NCI-H187 (cell line): ENCODE results near the gene USP43.
A peak's percentile ranks its signal among the peaks of the same experiment; 100 is the strongest.
"Not testable (repeated sequence)": the region's sequence is repeated elsewhere in the genome, so short reads cannot be mapped to it uniquely, and the experiment has no call there.

ENCODE experiments used
- DNase-seq, 2 experiments: peaks; one replicate each; lab custom pipeline; 2025; lab: John Stamatoyannopoulos, UW

Gene USP43, protein sequence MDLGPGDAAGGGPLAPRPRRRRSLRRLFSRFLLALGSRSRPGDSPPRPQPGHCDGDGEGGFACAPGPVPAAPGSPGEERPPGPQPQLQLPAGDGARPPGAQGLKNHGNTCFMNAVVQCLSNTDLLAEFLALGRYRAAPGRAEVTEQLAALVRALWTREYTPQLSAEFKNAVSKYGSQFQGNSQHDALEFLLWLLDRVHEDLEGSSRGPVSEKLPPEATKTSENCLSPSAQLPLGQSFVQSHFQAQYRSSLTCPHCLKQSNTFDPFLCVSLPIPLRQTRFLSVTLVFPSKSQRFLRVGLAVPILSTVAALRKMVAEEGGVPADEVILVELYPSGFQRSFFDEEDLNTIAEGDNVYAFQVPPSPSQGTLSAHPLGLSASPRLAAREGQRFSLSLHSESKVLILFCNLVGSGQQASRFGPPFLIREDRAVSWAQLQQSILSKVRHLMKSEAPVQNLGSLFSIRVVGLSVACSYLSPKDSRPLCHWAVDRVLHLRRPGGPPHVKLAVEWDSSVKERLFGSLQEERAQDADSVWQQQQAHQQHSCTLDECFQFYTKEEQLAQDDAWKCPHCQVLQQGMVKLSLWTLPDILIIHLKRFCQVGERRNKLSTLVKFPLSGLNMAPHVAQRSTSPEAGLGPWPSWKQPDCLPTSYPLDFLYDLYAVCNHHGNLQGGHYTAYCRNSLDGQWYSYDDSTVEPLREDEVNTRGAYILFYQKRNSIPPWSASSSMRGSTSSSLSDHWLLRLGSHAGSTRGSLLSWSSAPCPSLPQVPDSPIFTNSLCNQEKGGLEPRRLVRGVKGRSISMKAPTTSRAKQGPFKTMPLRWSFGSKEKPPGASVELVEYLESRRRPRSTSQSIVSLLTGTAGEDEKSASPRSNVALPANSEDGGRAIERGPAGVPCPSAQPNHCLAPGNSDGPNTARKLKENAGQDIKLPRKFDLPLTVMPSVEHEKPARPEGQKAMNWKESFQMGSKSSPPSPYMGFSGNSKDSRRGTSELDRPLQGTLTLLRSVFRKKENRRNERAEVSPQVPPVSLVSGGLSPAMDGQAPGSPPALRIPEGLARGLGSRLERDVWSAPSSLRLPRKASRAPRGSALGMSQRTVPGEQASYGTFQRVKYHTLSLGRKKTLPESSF

DNA sequence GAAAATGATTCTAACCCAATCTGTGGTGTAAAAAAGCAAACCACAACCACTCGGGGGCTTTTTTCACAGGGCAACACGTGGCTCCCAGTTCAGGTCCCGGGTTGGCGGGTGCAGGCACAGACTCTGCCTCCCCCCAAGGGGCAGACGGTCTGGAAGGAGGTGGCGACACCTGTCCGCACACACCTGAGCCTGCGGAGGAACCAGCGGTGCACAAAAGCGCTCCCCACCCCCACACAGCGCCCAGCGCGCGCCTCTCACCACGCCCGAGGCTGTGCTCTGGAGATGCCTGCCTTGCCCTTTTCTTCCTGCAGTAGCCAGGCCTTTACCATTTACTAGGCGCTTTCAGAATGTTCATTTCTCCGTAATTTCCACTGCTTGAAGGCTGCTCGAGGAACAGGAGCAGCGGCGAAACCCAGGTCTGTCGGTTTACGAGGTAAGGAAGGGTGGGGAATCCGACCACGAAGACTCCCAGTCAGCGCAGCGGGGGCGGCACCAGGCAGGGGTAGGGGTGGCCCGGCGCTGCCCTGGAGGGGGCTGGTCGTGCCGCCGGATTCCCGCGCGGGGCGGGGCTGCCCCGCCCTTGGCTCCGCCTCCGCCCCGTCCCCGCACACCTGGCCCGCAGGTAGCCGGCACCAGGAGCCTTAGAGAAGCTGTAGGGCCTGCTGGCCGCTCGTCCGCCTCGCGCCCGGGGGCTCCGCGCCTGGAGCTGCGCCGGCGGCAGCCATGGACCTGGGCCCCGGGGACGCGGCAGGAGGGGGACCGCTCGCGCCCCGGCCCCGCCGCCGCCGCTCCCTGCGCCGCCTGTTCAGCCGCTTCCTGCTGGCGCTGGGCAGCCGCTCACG is at the start of gene USP43:
USP43 (plus strand) TSS at position 608 of the 842 bp plus-strand sequence; CDS start at position 724, 116 bp downstream.
- peak; percentile 11 to 54 for DNase-seq

DNA sequence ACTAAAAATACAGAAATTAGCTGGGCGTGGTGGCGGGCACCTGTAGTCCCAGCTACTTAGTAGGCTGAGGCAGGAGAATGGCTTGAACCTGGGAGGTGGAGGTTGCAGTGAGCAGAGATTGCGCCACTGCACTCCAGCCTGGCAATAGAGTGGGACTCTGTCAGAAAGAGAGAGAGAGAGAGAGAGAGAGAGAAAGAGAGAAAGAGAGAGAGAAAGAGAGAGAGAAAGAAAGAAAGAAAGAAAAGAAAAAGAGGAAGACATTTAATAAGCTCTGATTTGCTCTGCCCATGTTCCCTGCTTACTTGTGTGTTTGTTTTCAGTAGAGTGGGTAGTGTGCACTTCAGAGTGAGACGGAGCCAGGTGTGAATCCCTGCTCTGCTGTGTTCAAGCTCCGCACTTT is 47.7 kb upstream of the USP43 start:
- DNase-seq = not testable (repeated sequence)

DNA sequence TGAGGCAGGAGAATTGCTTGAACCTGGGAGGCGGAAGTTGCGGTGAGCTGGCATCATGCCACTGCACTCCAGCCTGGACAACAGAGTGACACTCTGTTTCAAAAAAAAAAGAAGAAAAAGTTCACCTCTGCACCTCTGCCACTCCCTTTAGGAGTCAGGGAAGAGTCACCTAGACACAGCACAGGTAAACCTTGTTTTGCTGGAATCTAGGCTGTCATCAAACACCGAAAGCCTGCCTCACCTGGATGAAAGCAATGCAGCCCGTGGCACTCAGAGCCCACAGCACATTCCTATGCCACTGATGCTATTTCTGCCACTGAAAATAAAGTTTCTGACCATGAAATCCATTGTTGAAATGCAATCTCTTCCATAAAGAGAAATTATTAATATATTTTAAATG is 46.7 kb upstream of the USP43 start:
- no peak for DNase-seq

DNA sequence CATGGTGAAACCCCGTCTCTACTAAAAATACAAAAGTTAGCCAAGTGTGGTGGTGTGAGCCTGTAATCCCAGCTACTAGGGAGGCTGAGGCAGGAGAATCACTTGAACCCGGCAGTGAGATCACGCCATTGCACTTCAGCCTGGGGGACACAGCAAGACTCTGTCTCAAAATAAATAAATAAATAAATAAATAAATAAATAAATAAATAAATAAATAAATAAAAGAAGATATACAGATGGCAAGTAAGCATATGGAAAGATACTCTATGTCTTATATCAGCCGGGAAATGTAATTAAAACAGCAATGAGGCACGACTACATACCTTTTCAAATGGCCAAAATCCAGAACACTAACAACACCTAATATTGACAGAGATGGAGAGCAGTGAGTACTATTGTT is 40.7 kb upstream of the USP43 start:
- DNase-seq = not testable (repeated sequence)

DNA sequence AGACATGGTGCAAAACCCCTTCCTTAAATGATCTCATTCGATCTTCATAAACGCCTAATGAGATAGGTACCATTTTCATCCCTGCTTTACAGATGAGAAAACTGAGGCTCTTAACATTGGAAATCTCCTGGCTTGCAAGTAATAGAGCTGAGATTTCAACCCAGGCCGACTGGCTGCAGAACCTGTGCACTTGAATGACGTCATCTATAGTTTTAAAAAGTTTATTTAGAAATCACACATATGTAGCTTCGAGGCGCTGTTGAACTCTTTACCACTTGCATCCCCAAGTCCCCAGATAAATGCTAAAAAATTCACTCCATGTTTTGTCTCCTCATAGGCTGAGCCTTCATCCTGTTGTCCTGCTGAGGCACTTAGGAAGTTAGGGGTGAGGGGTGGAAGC is 38.9 kb upstream of the USP43 start:
- no peak for DNase-seq

DNA sequence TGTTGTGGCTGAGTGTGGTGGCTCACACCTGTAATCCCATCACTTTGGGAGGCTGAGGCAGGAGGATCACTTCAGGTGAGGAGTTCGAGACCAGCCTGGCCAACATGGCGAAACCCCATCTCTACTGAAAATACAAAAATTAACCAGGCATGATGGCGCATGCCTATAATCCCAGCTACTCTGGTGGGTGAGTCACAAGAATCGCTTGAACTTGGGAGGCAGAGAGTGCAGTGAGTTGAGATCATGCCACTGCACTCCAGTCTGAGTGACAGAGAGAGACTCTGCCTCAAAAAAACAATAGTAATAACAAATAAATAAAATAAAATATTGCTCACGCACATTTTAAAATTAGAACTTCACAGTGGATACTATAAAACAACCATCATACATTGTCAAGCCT is 38.3 kb upstream of the USP43 start:
- not testable (repeated sequence) for DNase-seq

DNA sequence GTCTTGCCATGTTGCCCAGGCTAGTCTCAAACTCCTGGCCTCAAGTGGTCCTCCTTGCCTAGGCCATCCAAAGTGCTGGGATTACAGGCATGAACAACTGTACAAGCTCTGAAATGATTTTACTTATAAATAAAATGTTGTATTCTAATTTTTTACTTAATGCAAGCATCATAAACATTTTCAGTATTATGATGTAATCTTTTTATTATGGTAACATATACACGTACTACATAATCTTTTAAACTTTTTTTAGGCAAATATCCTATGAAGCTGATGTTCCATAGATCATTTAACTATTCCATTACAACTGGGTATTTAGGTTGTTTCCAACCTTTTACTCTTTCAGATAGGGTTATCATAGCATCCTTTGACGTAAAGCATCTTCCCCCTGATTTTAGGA is 33.8 kb upstream of the USP43 start:
- no peak for DNase-seq

DNA sequence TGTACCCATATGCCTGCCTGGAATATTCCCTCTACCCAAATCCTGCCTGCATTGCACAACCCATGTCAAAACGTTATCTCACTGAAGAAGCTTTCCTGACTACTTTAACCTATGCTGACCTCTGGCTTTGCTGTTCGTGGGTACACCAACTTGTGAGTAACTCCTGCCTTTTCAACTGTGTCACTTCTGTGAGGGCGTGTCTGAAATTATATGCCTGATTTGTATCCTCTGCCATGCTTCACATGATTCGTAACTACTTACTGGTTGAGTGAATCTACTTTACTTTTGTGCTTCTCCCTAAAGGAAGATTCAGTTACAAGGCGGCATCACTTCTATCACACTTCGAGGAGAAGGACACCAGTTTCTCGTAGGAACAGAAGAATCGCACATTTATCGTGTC is 33.3 kb upstream of the USP43 start:
- DNase-seq = no peak

DNA sequence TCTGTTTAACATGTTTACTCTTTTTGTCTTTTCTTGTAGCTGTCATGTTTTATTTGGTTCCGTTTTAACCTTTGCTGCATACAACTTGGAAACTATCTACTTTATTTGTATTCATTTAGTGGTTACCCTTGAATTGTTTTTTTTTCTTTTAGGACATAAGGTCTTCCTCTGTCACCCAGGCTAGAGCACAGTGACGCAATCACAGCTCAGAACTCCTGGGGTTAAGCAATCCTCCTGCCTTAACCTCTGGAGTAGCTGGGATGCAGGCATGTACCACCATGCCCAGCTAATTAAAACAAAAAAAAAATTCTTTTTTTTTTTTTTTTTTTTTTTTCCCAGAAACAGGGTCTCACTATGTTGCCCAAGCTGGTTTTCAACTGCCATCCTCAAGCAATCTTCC is 29.8 kb upstream of the USP43 start:
- DNase-seq = no peak

DNA sequence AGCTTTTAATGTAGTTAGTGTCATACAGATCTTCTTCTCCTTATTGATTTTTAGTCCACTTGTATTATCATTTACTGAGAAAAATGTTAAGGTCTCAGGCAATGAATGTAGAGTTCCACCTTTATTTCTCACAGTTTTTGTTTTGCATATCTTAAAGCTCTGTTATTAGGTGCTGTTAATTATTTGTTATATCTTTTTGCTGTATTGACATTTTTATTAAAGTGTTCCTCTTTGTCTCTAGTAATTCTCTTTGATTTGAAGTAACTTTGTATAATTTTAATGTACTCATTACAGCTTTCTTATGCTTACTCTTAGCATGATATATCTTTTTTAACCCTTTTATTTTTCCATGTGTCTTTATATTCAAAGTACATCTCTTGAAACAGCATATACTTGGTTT is 22.4 kb upstream of the USP43 start:
- DNase-seq = no peak

DNA sequence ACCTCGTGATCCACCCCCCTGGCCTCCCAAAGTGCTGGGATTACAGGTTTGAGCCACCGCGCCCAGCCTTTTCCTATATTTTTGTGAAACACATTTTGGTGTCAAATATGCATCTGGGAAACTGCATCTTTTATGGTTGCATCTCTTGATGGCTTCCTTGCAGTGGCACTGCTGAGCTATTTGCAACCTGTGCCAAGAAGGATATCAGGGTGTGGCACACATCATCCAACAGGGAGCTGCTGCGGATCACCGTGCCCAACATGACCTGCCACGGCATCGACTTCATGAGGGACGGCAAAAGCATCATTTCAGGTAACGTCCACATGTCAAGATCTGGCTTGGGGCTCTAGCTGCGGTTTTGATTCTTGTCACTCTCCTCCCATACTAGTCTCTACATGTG is 16.8 kb upstream of the USP43 start:
- no peak for DNase-seq

DNA sequence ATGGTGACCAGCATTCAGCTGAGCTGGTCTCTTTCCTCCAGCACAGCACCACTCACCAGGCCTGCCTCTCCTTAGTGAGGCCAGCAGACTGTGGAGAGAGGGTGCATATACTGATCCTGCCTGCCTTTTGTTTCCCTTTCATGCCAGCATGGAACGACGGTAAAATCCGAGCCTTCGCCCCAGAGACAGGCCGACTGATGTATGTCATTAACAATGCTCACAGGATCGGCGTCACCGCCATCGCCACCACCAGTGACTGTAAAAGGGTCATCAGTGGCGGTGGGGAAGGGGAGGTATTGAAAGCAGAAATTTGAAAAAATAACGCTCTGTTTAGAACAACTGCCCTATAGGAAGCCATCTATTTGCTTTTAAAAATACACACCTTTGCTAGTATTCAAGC is 12.6 kb upstream of the USP43 start:
- DNase-seq = no peak

DNA sequence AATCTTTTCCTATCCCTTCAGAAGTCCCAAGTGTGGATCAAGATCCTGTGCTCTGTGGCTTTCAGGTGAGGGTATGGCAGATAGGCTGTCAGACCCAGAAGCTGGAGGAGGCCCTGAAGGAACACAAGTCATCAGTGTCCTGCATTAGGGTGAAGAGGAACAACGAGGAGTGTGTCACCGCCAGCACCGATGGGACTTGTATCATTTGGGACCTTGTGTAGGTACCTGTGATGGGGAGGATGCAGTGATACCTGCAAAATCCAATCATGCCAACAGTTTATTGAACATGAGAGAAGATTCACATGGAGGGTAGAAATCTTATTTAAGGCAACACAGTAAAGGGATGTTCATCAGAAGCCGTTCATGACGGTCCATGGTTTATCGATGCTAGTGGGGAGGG is 10.0 kb upstream of the USP43 start:
- no peak for DNase-seq

DNA sequence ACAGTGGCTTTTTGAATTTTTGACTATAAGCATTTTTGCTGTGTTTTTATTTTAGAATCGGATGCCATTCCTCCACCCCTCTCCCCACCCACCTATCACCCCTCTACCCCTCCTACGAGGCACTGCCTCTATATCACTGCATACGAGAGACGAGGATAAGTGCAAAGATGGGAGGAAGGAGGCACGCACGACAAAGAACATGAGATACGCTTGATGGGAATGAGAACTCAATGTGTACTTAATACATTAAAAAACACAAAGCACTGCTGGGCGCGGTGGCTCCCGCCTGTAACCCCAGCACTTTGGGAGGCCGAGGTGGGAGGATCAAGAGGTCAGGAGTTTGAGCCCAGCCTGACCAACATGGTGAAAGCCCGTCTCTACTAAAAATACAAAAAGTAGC is 8.8 kb upstream of the USP43 start:
- DNase-seq = no peak

DNA sequence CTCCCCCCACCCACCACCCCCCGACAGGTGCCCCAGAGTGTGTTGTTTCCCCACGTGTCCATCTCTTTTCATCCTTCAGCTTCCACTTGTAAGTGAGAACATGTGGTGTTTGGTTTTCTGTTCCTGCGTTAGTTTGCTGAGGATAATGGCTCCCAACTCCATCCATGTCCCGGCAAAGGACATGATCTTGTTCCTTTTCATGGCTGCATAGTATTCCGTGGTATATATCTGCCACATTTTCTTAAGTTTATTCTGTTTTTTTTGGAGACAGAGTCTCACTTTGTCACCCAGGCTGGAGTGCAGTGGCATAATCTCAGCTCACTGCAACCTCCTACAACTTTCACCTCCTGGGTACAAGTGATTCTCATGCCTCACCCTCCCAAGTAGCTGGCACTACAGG is 4.9 kb upstream of the USP43 start:
- DNase-seq = not testable (repeated sequence)

DNA sequence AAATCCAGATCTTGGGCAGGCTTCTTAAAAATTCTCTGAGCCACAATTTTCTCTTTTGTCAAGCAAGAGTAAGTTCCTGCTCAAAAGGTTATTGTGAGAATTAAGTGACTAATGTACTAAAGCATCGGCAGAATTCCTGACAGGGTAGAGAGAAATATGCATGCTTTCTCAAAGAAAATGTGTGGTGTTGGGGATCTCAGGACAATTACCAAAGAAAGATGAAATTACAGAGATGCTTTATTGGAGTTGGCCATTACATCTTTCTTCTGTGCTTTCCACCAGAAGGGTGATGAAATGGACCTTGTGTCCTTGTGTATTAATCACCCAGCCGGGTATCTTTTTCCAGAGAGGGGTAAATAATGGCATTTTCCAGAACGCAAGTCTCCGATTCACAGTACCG is 1.7 kb upstream of the USP43 start:
- DNase-seq = no peak

DNA sequence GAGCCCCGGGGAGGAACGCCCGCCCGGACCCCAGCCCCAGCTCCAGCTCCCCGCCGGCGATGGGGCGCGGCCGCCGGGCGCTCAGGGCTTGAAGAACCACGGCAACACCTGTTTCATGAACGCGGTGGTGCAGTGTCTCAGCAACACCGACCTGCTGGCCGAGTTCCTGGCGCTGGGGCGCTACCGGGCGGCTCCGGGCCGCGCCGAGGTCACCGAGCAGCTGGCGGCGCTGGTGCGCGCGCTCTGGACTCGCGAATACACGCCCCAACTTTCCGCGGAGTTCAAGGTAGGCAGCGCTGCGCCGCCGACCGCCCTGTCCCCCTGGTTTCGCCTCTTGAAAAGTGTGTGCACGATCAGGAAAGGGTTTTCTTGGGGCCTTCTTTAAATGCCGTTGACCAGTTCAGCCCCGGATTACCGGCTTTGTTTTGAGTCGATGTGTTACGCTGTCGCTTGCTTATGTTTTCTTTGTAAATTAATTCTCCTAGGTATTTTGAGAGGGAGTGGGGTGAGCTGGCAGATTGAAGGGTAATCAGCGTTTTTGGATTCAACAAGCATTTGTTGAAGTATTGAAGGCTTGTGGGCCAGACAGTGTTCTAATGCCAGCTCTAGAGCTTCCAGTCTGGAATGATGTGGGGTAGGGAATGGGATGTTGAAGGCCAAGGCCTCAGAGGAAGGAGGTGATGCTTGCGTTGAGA is 681 bp downstream of the USP43 start:
- DNase-seq = no peak

DNA sequence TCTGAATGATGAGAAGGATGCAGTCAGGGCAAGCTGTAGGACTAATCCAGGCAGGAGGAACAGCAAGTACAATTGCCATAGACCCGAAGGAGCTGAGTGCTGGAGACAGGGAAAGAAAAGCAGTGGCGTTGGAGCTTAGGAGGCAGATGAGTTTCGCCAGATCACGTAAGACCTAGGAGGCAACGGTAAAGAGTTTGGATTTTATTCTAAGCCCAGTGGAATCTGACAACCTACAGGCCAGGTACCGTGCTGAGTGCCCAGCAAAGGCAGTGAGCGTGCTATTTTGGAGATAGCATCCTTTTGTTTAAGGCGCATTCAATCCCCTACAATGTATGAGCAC is 1.2 kb downstream of the USP43 start:
- no peak for DNase-seq

DNA sequence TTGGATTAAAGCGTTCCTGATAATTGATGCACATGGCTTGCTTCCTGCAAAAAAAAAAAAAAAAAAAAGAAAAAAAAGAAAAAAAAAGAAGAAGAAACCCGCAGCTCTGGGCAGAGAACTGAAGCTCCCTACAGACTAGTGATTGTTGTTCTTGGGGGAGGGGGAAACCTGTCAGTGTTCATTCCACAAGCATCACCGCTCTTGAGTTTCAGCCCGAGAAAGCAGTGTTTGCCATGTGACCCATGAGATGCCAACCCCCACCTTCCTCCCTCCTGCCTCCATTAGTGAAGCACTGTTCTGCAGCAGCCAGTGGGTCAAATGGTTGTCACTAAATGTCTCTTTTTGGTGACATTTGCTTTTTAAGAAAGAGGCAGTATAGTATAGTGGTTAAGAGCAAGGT is 1.7 kb downstream of the USP43 start:
- DNase-seq = no peak

DNA sequence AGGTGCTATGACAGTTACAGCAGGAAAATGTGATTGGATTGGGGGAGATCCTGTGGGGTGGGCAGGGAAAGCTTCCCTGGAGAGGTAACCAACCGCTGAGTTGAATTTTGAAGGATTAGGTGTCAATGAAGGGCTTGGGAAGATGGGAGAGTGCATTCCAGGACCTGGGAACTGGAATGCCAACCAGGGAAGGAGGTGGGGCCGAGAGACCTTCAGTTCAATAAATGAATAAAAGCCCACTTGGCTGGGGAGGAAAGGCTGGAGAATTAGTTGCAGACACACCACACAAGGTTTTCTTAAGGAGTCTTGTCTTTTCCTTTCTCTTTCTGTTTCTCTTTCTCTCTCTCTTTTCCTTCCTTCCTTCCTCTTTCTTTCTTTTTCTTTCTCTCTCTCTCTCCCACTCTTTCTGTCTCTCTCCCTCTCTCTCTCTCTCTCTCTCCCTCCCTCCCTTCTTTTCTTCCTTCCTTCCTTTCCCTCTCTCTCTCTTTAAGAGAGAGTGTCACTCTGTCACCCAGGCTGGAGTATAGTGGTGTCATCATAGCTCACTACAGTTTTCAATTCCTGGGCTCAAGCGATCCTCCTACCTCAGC is 3.3 kb downstream of the USP43 start:
- DNase-seq = no peak
